Inferior parietal cortex (tissue), 1 donor: ENCODE results near the gene PLCG1.

Experiments used
- DNase-seq: peaks from one replicate; pipeline ENCODE4 v3.0.0-alpha.2; 2016; ENCODE audit errors: extremely low spot score

Gene PLCG1

DNA sequence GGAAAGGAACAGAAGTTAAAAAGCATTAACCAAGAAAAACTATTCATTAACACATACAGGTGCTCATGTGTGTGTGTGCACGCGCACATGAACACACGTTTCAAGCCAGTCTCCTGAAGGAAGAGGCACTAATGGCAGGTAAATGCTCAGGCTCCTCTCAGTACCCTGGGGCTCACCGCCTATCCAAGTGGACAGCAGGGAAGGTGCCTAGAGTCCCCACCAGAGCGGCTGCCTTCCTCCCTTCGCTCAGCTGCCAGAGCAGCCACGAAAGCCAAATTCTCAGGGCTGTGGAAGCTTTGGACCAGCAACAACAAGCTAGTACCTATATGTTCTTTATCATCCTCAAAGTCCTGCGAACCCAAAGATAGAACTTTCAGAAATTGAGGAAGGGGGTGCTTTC, 42.6 kb downstream of the PLCG1 start:
- no peak for DNase-seq

DNA sequence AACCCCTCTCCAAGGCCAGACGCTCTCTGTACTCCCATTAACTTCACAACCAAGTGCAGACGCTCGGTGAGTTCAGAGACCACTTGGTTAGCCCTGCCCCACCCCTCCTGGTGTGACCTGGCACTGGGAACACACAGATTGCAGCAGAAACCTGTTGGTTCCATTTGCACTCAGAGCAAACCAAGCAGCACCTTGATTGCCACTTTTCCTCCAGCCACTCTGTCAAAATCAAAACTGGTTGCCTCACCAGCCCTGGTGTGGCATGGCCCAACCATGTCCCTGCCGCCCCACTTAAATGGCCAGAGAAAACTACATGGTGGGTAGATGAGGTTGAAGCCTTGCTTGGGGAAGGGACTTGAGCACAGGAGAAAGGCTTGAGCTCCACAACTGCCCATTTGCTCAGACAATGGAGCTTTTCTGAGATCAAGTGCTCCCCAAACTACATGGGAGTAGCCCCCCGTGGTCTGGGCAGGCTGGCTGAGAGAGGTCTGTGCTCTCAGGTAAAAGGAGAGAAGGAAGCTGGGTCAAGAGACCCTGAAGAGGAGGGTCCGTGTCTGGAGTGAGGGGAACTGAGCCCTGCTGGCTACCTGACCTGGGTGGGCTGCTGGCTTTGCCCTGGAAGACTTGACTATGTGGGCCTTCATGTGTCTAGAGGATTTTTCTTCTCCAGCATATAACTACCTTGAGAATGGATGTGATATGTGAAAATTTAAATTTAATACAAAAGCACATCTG, 43.4 kb downstream of the PLCG1 start:
- no peak for DNase-seq

DNA sequence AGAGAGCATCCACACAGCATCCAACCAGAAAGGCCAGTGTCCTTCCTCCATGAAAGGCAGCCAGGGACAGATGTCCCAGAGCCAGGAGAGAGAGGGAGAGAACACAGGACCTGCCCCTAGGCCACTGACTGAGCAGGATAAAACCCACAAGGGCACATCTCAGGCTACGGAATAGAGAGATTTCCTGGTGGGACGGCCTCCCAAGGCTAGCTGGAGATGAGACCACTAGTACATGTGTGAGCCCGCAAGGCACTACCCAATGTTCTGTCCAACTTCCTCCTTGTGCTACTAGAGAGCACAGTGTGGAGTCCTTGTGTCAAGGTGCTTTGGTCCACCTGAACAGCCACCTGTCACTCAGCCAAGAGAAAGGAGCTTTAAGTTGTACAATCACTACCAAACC, 44.2 kb downstream of the PLCG1 start:
- no peak for DNase-seq

DNA sequence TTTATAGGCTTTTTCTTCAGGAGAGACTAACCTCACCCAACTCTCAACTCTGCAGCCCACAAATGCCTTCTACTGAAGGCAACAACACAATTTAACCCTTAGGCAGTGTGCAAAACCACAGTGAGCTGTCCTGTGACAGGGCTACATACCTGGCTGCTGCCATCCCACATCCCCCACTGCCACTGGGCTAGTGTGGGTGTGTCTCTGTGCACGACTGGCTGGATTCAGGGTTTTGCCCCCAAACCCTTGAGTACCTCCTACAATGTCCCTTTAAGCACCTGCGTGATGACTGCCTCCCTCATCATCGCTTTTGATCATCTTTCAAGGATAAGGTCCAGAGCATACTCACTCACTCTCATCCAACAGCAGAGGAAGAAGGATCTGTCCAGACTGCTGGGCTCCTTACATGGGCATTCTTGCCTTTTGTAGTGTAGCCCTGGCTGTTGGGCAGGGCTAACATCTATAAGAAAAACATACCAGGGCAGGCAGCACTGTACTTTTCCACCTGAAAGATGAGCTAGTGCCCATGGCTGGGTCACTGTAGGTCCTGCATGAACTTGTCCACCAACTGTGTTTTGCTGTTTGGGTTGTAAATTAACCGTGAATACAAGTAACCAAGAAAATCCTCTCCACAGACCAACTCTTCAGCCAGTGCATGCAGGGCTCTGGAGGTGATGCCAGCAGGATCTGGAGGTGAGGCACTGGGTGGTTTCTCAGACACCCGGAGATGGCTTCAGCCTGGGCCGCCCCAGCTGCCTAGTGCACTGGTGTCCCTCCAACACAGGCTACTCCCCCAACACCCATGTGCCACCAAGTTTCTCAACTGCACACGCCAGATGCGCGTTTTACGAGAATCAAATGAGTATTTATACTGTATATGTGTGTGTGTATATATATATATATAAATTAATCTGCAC, 45.2 kb downstream of the PLCG1 start:
- DNase-seq, result no peak

DNA sequence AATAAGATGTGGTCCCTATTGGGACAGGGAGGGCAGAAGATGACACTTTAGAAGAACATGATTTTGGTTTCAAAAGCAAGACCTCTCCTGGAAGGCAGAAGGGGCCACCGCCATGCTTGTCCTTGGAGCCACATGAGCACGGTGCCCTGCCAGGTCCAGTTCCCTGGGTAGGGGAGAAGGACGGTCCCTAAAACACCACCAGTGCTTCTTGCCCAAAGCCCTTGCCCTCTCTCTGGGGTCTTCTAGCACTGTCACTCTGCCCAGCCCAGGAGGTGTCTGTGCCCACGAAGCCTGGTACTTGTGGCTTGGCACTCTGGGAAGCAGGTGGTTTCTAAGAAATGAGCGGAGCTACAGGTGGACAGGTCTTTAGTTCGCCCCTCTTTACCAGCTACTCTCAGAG, 46.0 kb downstream of the PLCG1 start:
- no peak for DNase-seq

DNA sequence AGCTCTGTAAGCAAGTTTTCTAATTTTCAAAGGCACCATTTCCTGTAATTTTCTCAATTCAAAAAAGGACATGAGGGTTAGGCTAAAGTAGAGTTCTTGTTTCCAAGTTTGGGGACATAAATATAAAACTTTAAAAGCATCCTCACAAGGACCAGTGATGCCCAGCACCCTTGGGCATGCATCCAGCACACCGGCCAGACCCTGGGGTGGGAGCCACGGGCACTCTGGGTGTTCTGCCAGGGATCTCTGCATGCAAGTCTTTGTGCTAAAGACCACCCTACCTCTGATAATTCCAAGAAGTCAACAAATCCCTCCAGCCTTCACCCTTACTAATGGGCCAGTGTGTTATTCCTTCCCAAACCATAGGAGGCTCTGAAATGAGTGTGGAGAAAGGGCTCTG, 46.5 kb downstream of the PLCG1 start:
- DNase-seq, result no peak

DNA sequence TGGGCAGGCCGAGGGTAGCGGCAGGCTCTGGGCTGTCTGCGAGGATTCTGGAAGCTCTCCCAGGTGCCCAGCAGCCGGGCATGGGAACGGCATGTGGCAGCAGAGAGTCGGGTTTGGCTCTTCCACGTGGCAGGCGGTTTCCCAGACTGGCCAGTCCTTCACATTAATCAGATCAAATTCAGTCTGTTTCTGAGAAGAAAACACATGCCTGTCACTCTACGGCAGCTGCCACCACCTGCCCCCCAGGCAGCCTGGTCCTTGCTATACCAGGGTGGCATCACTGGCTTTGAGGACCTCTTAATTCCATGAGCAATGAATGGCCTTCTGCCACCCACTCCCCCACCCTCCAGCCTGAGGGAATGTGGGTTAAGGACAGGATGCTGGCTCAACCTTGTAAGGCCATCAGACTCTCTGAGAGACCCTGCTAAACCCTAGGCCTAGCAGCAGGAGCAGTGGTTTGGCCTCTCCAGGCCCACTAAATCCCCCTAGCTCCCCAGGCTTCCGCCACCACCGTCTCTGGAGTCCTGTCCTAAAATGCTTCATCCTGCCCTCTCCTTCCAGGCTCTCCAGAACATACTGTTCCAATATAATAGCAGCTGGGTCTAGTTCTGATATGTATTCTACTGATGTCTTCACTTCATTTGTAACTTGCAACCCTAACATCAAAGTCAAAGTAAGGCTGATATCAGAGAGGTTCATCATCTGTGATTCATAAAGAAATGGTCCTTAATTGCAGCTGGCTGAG, 47.8 kb downstream of the PLCG1 start:
- peak; percentile 61 for DNase-seq

DNA sequence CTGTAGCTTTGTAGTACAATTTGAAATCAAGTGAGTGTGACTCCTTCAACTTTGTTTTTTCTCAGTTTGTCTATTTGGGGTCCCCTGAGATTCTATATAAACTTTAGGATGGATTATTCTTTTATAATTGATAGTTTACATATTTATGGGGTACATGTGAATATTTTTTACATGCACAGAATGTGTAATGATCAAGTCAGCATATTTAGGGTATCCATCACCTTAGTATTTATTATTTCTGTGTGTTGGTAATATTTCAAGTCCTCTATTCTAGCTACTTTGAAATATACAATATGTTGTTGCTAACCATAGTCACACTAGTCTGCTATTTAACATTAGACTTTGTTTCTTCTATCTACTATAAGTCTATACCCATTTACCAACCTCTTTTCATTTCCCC, 50.3 kb downstream of the PLCG1 start:
- no peak for DNase-seq

DNA sequence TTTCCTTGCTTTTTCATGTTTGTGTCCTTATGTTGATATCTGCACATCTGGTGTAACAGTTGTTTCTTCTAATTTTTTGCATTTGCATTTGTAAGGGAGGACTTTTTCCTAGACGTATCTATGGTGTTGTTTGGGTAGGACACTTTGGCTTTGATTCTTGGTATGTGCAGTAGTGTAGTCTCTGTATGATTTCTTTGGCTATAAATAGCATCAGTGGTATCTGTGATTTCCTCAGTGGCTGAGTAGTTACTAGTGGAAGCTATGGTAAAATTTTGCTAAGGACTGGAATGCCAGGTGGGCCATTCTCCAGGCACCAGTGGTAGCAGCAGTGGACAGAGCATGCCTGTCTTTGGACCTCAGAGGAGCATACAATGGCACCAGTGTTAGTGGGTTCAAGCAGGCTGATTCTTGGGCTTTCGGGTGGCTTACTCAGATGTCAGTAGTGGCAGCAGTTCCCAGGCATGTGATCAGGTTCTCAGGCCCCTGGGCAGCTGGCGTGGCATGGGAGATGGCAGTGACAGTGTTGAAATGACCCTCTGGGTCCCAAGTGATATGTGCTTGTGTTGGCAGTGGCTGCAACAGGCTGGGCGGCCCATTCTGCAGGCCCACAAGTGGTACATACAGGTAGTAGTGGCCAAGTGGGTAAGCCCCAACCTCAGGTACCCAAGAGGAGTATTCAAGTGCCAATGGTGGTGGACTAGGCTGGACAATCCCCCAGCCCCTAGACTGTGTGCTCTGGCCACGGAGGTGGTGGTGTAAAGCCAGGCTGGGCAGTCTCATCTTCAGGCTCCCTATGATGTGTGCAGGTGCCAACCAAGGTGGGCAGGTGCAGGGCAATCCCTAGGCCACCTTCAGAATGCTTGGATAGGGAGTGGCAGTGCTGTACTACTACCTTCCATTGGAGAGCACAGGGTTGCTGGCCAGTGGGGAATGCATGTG, 54.5 kb downstream of the PLCG1 start:
- DNase-seq, result no peak

DNA sequence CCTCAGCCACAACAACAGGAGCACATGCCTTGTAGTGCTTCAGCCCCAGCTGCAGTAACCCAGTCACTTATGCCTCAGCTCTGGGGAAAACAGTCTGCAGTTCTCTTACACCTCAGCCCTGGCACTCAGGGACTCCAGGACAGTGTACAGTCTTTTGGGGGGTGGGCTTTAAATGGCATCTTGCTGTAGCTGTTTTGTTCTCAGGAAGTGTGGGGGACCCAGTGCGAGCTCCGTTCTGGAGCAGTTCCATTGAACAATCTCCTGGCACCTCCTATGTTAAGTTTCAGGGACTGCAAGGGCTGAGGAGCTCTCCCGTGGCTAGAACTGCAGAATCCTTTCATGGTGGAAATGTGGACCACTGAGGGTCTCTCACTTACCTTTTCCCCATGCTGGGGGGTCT, 55.2 kb downstream of the PLCG1 start:
- DNase-seq, result no peak

DNA sequence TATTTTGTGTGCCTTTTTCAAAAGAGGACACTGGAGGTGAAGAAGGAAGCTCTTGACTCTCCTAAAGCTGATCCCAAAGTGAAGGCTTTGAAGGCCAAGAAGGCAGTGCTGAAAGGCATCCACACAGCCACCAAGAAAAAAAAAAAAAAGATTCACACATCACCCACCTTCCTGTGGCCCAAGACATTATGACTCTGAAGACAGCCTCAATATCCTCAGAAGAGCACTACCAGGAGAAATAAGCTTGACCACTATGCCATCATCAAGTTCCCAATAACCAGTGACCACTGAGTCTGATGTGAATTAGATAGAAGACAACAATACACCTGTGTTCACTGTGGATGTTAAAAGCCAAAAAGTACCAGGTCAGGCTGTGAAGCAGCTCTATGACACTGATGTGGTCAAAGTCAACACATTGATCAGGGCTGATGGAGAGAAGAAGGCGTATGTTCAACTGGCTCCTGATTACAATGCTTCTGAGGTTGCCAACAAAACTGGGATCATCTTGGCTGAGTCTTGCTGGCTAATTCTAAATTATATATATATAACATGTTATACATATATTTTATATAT, 59.4 kb downstream of the PLCG1 start:
- no peak for DNase-seq

DNA sequence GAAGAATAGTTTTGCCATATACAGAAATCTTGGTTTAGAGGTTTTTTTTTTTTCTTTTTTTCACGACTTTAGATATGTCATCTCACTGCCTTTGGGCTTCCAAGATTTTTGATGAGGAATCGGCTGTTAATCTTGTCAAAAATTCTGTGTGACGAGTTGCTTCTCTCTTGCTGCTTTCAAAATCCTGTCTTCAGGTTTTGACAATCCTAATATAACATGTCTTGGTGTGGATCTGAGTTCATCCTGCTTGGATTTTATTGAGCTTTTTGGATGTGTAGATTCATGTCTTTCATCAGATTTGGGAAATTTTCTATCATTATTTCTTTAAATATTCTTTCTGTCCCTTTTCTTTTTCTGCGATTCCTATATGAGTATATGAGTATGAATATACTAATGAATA, 61.1 kb downstream of the PLCG1 start:
- no peak for DNase-seq

DNA sequence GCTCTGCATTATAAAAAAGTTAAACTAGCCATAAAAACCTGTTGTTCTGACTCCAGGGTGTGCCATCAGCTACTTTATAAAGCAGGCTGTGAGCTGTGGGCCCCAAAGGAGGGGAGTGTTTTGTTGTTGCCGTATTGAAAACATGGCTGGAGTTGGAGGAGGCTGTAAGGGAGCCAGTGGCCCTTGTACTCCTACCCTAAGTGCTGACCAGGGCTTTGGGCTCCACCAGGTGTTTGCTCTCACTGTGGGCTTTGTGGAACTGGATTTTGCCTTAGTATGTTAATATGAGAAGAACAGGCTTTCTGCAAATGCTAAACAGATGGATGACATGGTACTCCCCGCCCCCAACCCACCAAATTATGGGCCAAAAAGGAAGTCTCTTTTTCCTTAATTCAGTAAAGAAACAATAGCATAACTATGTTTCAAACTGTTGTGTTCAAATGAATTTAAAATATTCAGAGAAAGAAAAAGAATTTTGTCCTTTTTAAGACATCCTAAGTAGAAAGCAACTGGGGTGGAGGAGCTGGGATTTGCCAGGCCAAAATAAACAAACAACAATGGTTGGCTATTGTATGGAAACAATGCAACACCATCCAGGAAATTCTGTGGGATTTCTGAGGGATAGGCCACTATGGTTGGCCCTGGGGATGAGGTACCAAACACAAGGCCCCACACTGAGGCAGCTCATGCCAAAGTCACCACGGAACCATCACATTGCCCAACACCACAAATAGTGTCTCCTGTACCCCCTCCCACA, 63.3 kb downstream of the PLCG1 start:
- no peak for DNase-seq

DNA sequence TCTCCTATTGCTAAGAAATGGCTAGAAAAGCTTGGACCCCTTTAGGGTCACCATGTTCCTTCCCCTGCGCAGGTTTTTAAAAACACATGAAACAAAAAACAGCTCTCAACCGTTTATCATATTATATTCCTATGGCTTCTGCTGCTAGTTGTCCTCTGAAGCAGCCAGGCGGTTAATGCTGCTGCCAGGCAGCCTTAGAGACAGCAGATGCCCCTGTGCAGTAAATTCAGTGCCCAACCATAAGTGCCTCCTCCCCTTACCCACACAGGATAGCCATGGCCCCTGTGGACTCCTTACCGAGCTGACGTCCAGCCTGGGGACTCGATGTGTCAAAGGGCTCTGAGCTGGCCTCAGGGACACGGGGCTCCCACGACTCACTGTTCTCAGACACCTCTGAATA, 64.4 kb downstream of the PLCG1 start:
- DNase-seq, result no peak

DNA sequence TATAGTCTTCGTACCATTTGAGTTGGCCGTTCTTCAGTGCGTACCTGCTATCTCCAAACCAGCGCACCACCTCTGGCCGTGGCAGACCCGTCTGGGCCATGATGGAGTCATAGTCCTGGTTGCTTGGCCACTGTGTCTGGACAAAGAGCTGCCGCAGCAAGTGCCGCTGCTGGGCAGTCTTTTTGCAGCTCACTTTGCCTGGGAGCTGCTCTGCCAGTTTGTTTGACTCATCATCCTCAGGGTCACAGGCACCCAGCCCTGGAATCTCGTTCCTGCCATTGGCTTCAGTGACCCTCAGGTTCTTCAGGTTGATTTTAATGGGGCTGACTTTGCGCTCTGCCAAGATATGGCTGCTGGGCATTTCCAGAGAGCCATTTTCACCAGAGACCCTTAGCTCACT, 65.1 kb downstream of the PLCG1 start:
- DNase-seq, result no peak

DNA sequence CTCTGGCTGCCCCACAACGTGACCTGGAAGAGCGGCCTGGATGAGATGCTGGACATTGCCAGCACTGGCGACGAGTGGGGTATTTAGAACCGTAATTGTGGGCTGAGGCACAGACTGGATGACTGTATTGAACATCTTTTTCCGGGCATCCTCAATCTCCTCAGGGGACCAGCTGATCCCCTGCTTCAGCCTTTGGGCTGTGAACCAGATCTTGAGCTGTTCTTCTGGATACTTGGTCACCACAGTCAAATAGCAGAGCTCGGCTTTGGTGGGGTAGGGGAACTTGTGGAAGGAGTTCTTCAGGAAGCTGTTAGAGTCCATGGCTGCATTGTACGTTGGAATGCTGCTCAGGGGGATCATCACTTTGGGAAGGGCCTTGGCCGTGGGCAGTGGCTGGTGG, 66.3 kb downstream of the PLCG1 start:
- no peak for DNase-seq

DNA sequence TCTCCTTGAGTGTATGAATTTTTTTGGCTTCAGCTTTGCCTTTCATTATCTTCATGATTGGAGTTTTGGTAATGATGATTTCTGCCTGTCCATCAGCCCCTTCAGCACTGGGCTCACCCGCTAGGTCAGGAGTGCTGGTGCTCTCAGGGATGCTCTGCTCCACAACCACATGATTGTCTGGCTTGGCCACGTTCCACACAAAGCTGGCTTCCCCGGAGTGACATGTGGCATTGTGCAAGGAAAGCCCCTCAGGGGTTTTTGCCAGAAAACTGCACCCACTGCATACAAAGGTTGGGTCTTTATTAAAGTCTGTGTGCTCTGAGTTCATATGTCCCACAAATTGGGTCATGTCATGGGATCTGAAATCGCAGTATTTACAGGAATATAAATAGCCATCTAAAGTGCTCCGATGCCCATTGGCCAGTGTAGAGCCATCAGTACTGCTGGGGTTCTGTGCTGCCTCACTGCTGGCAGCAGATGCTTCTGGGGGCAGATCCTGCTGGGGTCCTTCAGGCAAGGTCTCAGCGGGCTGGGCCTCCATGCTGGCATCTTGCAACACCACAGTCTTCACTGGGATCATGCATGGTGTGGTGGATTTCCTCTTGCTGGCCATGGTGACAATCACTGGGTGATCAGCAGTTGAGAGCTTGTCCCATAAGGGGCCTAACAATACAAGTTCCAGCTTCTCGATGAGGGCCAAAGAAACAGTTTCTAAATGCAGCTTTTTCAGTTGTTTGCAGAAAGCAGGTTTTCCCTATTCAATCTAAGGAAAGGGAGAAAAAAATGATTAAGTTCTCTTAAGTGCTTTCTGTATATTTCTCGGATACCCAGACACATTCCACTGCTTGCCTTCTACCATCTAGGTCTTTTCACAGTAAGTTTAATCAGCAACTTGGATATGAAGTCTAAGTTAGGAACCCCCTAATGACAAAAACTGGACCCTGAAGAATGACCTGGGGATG, 67.2 kb downstream of the PLCG1 start:
- DNase-seq, result no peak

DNA sequence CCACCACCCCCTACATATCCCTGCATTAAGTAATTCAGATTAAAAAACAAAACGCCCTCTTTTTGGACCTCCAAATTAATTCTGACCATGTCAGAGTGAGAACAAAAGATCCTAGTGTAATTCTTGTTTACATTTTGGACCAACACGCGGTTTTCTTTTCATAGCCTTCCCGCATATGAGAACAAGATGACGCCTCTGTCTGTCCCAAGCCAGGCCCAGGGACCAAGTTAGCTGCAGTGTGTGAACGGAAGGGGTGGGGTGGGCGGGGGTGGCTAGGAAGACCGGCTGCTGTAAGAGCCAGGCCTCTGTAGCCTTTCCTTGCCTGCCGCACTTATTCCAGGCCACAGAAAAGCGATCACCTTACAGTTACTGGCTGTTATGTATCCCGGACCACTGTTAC, 68.0 kb downstream of the PLCG1 start:
- DNase-seq, result peak; percentile 83
